GM20000 (cell line): ENCODE data around the gene LRIG1.

Source experiments
- DNase-seq: peaks from one replicate; pipeline ENCODE4 v3.0.0; 2012; ENCODE audit warnings: low spot score
- CTCF ChIP-seq: IDR thresholded peaks from 2 replicates; pipeline ENCODE4 v1.5.1; 2012; ENCODE audit warnings: mild to moderate bottlenecking, control low read depth; ENCODE audit errors: extremely low read depth, missing control alignments

LRIG1 gene

GRCh38 chr3:66518126-66518525 is 17.3 kb upstream of the LRIG1 start:
- no peak for TF ChIP-seq CTCF
- no peak for DNase-seq

- TF ChIP-seq CTCF, result no peak
- no peak for DNase-seq
These were observed 16.4 kb upstream of the LRIG1 start for GRCh38 chr3:66517241-66517640.

GRCh38 chr3:66508461-66508860 is 7.6 kb upstream of the LRIG1 start:
- DNase-seq, result no peak

GRCh38 chr3:66507423-66508260 is 6.8 kb upstream of the LRIG1 start:
- TF ChIP-seq CTCF, result no peak
- no peak for DNase-seq

More at GRCh38 chr3:66508461-66508860, 7.6 kb upstream of the LRIG1 start:
- no peak for TF ChIP-seq CTCF

GRCh38 chr3:66506154-66506553 is 5.3 kb upstream of the LRIG1 start:
- no peak for DNase-seq
- no peak for TF ChIP-seq CTCF

GRCh38 chr3:66504850-66505641 is 4.2 kb upstream of the LRIG1 start:
- TF ChIP-seq CTCF, result no peak
- DNase-seq, result no peak

GRCh38 chr3:66502981-66503380 is 2.2 kb upstream of the LRIG1 start:
- no peak for TF ChIP-seq CTCF
- DNase-seq, result no peak
